NCI-H446 treated with DMSO at 0.1 percent for 48 hours (cell line): Measurements from ENCODE around the gene GFPT2.
A peak's percentile ranks its signal among the peaks of the same experiment; 100 is the strongest.

Experiments used
- DNase-seq: peaks from one replicate; lab custom pipeline; 2025; lab: John Stamatoyannopoulos, UW

The GFPT2 gene

DNA sequence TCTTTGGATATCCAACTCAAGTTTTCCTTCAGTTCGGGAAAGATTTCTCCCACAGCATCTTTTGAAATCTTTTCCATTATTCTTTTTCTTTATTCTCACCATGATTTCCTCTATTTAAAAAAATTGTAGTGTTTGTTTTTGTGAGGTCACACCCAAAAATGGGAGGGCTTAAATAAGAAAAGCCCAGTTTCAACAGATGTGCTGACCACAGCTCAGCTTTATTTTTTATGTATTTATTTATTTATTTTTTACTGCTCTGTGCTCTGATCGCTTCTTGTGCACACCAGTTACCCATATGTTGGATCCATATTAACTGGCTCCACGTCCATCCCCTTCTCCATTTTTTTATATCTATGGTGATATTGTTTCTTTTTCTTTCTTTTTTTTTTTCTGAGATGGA lies 20.3 kb downstream of the GFPT2 start:
- DNase-seq: no peak

- no peak for DNase-seq
These were observed 21.1 kb downstream of the GFPT2 start for GRCh38 chr5:180332051-180332517.

DNA sequence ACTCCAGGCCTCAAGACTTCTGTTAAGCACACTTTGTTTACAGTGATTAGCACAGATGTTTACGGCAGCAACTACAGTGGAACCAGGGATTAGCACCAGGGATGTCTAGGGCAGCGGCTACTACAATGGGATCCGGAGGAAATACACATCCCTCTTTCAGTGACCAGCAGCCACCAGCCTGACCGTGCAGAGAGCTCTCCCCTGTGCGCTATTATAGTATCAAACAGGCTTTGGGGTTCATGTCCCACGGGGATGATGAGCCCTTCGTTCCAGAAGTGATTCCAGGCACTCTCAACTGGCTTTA lies 21.5 kb downstream of the GFPT2 start:
- DNase-seq: no peak

- no peak for DNase-seq
These were observed 22.1 kb downstream of the GFPT2 start for GRCh38 chr5:180330810-180331646.

DNA sequence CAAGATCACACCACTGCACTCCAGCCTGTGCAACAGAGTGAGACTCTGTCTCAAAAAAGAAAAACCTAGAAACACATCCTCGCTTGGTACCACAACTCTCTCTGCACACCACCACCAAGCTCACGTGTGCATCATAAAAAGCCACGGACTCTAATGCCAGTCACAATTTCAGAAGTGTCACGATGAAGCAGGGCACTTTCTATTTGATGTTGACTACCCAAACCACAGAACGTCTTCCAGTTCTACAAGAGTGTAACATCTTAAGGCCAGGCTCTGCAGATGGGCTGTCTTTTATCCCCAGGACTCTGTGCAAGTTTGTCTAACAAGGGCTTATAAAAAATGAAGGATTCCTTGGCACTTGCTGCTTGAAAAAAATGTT lies 22.9 kb downstream of the GFPT2 start:
- DNase-seq: no peak

DNA sequence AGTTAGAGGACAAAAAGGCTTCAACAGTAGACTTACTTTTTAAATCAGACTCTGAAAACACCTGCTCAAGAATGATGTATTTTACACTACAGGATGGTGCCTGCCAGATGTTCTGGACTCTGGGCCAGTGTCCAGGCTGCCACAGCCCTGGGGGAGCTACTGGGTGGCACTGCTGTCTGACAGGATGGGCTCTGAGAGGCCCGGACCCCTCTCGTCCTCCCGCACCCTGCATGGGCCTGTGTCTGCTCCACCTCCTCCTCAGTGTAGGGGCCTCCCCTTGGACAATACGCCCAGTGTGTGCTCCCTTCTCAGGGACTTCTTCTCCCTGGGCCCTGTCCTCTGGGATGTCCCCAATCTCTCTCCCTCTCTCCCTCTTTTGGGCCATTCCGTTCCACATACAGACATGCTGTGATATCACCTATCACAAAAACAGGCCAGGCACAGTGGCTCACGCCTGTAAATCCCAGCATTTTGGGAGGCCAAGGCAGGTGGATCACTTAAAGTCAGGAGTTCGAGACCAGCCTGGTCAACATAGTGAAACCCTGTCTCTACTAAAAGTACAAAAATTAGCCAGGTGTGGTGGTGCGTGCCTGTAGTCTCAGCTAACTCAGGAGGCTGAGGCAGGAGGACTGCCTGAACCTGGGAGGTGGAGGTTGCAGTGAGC lies 23.4 kb downstream of the GFPT2 start:
- DNase-seq: no peak

DNA sequence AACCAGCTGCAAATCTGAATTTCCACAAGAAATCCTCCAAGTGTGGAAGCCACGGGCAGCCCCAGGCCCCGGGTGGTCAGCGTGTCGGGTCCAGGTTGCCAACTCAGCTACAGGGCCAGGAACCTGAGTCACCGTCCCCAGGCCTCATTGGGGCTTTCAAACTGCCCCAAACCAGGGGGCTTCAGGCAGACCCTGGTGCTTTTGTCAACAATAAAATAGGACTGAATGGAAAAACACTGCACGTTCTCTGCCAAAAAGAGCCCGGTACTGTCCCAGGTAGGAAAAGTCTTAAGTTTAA lies 24.0 kb downstream of the GFPT2 start:
- DNase-seq: no peak

- peak; percentile 34 for DNase-seq
These were observed 24.6 kb downstream of the GFPT2 start for GRCh38 chr5:180328296-180329137.

DNA sequence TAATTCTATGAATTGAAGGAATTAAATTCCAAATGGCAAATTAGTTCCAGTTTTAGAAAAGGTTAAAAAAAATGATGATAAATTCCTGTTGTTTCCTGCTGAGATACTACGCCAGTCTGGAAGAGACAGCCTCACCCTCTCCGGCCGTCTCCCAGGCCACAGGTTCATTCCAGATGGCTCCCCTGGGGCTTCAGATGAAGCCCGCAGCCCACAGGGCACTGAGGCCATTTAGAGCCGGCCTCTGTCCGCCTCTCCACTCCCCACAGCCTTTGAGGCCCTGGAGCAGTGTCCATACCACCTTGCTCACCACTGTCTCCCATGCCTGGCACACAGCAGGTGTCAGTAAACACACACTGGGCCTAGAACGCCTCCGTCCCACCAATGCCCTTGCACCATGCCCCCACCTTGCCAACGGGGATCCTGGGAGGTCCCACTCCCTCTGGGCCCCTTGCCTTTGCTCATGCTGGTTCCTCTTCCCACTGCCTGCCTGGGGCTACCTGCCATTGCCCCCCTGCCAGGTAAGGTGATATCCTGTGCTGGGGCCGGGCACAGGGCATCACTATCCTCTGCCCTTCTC lies 26.1 kb downstream of the GFPT2 start:
- DNase-seq: no peak

DNA sequence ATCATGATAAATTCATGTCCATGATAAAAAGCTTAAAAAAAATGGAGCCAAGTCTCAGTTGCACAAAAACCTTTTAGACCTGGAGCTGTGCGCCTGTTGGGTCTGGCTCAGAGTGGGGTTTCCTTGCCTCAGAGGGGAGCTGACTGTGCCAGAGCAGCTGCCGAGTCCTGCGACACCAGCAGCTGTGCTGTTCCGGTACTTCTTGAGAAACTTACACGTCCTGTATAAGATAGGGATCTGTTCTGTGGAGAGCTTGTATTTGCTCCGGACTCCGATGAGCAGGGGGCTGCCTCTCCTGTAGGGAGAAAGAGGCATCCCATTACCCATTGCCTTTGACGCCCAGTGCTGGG lies 28.6 kb downstream of the GFPT2 start:
- DNase-seq: no peak

DNA sequence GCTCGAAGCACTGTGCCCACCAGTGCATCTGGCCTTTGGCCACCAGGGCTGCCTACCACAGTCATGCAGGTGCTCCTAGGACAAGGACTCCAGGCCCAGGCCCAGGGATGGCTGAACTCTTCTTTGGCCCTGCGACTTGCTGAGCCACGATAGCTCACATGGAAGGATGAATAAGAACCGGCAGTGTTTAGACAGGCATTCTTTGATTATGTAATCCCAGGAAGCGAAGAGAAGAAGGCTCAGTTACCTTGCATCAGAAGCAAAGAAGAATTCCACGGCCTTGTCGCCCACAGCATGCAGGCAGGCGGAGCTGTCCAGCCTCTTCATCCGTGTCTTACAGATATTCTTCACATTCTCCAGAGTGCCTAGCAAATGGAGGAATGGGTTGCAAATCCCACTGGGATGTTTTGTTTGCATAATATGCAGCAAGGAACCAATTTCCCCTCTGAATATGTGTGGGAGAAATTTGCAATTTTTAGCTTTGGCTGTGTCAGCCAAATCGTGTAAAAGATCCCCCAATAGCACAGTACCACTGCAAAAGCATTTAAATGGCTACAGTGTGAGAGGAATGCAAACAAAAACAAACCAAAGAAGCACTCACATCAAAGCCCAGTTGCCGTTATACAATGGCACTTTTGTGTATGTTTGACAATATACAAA lies 29.1 kb downstream of the GFPT2 start:
- no peak for DNase-seq

DNA sequence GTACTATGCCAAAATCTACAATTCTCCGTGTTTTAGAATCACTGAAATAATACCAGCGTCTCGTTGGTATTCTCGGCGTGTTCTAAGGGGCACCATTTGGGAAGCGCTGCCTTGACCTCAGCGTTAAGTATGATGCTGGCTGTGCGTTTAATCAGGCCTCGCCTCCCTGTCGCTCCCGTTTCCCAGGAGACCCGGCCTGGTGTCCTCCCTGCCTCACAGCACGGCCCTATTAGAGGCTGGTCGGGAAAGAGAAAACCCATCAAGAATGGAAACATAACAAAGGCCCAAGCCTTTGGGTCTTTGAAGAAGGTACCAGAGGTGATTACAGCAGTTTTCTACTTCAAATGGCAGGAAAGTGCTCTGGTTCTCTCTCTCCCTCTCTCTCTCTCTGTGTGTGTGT lies 30.0 kb downstream of the GFPT2 start:
- no peak for DNase-seq

DNA sequence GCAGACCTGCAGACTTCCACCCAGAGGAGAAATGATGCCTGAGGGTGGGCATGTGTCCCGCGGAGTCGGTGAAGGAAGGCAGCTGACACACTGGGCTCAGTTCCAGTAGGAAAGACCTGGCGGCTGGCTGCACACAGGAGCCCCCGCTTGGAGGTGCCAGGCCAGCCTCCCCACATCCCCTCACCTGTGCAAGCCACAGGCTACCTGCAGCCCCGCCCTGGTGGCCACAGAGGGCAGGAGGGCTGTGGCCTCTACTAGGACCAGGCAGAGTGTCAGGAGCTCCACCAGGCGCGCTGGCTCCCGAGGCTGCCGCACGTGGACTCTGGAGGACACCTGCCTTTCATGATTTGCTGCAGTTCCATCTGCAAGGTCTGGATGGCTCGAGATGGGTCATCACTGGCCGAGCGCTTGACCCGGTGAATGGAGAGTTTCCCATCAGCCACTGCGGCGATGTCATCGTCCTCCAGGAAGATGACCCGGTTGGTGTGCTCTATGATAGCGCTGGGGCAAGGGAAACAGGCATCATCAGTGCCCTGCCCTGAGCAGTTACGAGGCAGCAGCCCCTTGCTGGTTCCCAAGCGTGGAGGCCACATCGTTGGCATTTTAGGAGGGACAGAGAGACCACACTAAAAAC lies 34.6 kb downstream of the GFPT2 start:
- no peak for DNase-seq

DNA sequence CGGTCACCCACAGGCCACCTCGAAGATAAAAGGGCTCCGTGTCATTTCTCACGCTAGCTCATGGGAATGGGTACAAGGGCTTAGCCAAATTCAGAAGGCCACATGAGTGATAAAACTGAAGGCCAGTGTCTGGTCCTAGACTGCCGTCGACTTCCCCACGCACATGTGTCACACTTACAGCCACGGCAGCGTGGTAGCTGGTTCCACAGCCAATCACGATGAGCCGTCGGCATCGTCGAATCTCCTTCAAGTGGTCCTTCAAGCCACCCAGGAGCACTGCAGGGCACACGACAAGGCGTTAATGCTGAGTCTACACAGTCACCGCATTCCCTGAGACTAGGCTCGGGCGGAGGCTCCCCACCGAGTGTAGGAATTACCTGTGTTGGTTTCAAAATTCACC lies 36.5 kb downstream of the GFPT2 start:
- no peak for DNase-seq

GRCh38 chr5:180315762-180316212 lies 37.3 kb downstream of the GFPT2 start:
- DNase-seq: no peak

GRCh38 chr5:180313677-180314505 lies 39.2 kb downstream of the GFPT2 start:
- DNase-seq: no peak

- no peak for DNase-seq
These were observed 41.9 kb downstream of the GFPT2 start for GRCh38 chr5:180311216-180311615.

GRCh38 chr5:180306796-180307195 lies 46.3 kb downstream of the GFPT2 start:
- DNase-seq: no peak

DNA sequence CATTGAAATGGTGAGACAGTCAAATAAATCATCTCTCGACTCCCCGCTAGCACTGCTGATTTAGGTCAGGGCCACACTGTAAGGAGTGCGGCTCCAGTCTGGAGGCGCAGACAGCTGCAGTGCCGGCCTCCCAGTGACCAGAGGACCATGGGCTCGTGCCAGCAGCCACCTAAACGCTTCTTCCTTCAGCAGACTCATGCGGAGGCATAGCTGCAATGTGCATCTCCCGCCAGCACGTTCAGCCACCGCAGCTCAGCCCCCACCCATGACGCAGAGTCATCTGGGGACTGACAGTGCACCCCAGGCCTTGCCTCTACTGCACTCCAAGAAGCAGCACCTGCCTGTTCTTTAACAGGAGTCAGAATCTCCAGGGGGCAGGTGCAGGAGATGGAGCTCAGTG lies 47.7 kb downstream of the GFPT2 start:
- DNase-seq: no peak

DNA sequence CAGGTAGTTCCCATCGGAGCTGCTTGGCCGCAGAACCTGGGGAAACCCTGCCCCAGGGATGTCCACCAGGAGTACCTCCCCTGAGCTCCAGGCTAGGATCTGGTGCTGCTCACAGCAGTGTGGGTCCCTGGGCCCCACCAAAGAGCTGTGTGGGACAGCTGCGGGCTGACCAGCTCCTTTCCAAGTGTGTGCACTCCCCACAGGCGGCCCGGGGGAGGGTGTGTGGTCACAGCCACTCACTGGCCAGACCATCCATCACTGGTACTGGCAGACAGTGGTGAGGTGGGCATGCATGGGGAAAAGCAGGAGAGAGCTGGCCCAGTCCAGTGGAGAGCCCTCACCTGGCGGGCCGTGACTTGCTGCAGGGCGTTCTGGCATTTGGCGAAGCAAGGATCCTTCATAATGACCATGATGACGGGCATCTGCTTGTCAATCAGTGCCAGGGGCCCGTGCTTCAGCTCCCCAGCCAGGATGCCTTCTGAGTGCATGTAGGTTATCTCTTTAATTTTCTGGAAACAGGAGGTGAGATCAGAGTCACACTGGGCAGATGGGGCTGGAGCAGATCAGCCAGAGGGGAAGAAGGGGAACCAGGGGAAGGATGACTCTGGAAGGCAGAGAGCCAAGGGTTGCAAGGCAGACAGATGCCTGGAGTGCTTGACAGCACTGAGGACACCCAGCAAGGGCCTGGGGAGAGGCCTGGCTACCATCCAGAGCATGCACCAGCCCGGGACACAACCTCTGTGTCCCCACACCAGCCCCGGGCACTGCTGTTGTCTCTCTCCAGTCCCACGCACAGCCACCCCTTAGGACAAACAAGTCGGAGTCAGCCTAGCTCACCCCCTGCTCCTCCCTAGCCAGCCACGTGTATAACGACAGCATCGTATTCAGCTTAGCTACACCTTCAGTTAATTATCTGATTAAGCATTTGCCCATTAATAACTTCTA lies 48.4 kb downstream of the GFPT2 start:
- no peak for DNase-seq
